Stomach (tissue), 9 donors: ENCODE results near the gene BTBD9. TPM values are rescaled to one million over a fixed set of nuclear protein-coding genes. Genes with fewer than 3 reads are reported as not detected.

ENCODE experiments used
- DNase-seq, 2 donors: peaks; one replicate each; pipeline versions ENCODE4 v3.0.0 to v3.0.0-alpha.2; 2013 to 2019
- H3K27ac ChIP-seq, 5 donors: fragments of 200-600 bp in 4 of 5; sonication (generic) in 4 of 5; one replicate each; pipeline ENCODE4 v1.5.1; 2013 to 2019; ENCODE audit warnings: mild to moderate bottlenecking in 1 of 5, moderate library complexity in 1 of 5
- H3K27me3 ChIP-seq, 3 donors: fragments of 200-600 bp; sonication (generic); one replicate each; pipeline ENCODE4 v1.5.1; 2017 to 2019; ENCODE audit warnings: mixed run types in 1 of 3
- H3K36me3 ChIP-seq, 4 donors: fragments of 200-600 bp; sonication (generic); 1 replicate in 3 of 4; 2 replicates in 1 of 4; pipeline ENCODE4 v1.5.1; 2016 to 2019
- H3K4me1 ChIP-seq, 4 donors: fragments of 200-600 bp; sonication (generic); one replicate each; pipeline ENCODE4 v1.5.1; 2016 to 2019
- H3K4me3 ChIP-seq, 4 donors: fragments of 200-600 bp; sonication (generic) in 3 of 4; one replicate each; pipeline ENCODE4 v1.5.1; 2016 to 2019; ENCODE audit warnings: mild to moderate bottlenecking in 1 of 4
- H3K9me3 ChIP-seq, 4 donors: fragments of 200-600 bp; sonication (generic); one replicate each; pipeline ENCODE4 v1.5.1; 2016 to 2019
- CTCF ChIP-seq, 7 experiments: fragments of 450-650 bp in 4 of 7; fragments of 200-600 bp in 3 of 7; sonication (generic) in 3 of 7; IDR thresholded peaks; one replicate each; pipeline ENCODE4 v1.5.1; 2016 to 2019; ENCODE audit warnings: antibody characterized with exemption in 7 of 7, control low read depth in 2 of 7, mild to moderate bottlenecking in 1 of 7
- EP300 ChIP-seq: sonication (generic); formaldehyde crosslinking; IDR thresholded peaks from one replicate; pipeline ENCODE4 v1.6.1; 2017; ENCODE audit warnings: antibody characterized with exemption
- POLR2A ChIP-seq, 4 donors: fragments of 450-650 bp; IDR thresholded peaks; one replicate each; pipeline ENCODE4 v1.6.1; 2016; ENCODE audit warnings: antibody characterized with exemption in 4 of 4, control low read depth in 2 of 4, mild to moderate bottlenecking in 1 of 4, moderate library complexity in 1 of 4
- POLR2AphosphoS5 ChIP-seq, 3 donors: sonication (generic); formaldehyde crosslinking; IDR thresholded peaks; one replicate each; pipeline ENCODE4 v1.6.1; 2016; ENCODE audit warnings: antibody characterized with exemption in 3 of 3
- WGBS, 5 donors: extraction: QIAGEN DNeasy Blood & Tissue Kit in 3 of 5; methylation state at CpG; one replicate each; pipeline versions ENCODE4 v1.1.5 to v1.1.7; 2013 to 2018; 5-methylcytosine and 5-hydroxymethylcytosine counted together
- intact Hi-C: fragments of 100-400 bp; cut with DNase I; formaldehyde crosslinking; loops from one replicate; pipeline ENCODE4 v1.15.1; 2023; ENCODE audit warnings: low total_unique reads
- polyA plus RNA-seq, 3 donors: library from polyadenylated mRNA; stranded (reverse); fragments of 200-250 nt; gene quantifications; one replicate each; pipeline ENCODE4 v1.2.3, GENCODE V29; 2013
- total RNA-seq, 5 donors: library from RNA; depleted of rRNA; stranded (reverse); fragments of >200 nt; gene quantifications; one replicate each; pipeline versions ENCODE4 v1.1.0 to v1.2.3, GENCODE V29; 2014 to 2016
- donor health status: healthy with polysubstance abuse.
- donor health status: Bipolar disorder and iron deficiency.
- donor health status: healthy.

The BTBD9 gene
- total and polyA plus RNA-seq, 8 donors: 1.4 to 90.2 (median 6.8) TPM

- peak in 1 of 2 donors; percentile 20 for DNase-seq
- H3K4me1 ChIP-seq: peaks cover 0 to 4% (median 0%) of the 10 kb centered on the region in 4 donors
- no peaks in the 10 kb centered on the region for H3K9me3 ChIP-seq
- H3K36me3 ChIP-seq: peaks cover 0 to 6% (median 2%) of the 10 kb centered on the region in 4 donors
- intact Hi-C loops: no loop called here
- TF ChIP-seq CTCF (IDR thresholded peaks at IDR 0.05) (no peak), POLR2A (IDR thresholded peaks at IDR 0.05) (no peak), EP300 (no peak), POLR2AphosphoS5 (IDR thresholded peaks at IDR 0.05) (no peak)
- 86 to 95% (median 92%) methylated on average over 4 to 6 of the region's 6 CpGs for WGBS, 5 donors
- H3K27me3 ChIP-seq: no peaks in the 10 kb centered on the region
- H3K4me3 ChIP-seq: no peak overlapping the region
- no peak overlapping the region for H3K27ac ChIP-seq
Observed at GRCh38 chr6:38182426-38182825, 457.3 kb downstream of the BTBD9 start.

- intact Hi-C loops: no loop called here
- Histone ChIP-seq H3K27ac (no peak overlapping the region), H3K4me1 (peaks cover 0 to 13% (median 3%) of the 10 kb centered on the region in 4 donors), H3K4me3 (no peak overlapping the region), H3K36me3 (peaks cover 0 to 9% (median 2%) of the 10 kb centered on the region in 4 donors), H3K27me3 (no peaks in the 10 kb centered on the region), H3K9me3 (no peaks in the 10 kb centered on the region)
- DNase-seq: peak; percentile 1 to 11
- TF ChIP-seq POLR2AphosphoS5 (IDR thresholded peaks at IDR 0.05) (no peak), EP300 (no peak), CTCF (IDR thresholded peaks at IDR 0.05) (no peak), POLR2A (IDR thresholded peaks at IDR 0.05) (no peak)
- WGBS, 5 donors: 89 to 93% (median 92%) methylated on average over 12 of the region's 12 CpGs
Observed at GRCh38 chr6:38180586-38180985, 459.1 kb downstream of the BTBD9 start.

GRCh38 chr6:38179794-38180430, 459.8 kb downstream of the BTBD9 start:
- WGBS, 5 donors: 86 to 90% (median 87%) methylated on average over 9 to 12 of the region's 12 CpGs
- TF ChIP-seq EP300 (no peak), POLR2AphosphoS5 (IDR thresholded peaks at IDR 0.05) (no peak), POLR2A (IDR thresholded peaks at IDR 0.05) (no peak), CTCF (IDR thresholded peaks at IDR 0.05) (no peak)
- H3K4me3 ChIP-seq: no peak overlapping the region
- intact Hi-C loops: no loop called here
- peaks cover 0 to 13% (median 3%) of the 10 kb centered on the region in 4 donors for H3K4me1 ChIP-seq
- H3K27ac ChIP-seq: no peak overlapping the region
- H3K36me3 ChIP-seq: peaks cover 0 to 11% (median 5%) of the 10 kb centered on the region in 4 donors
- H3K9me3 ChIP-seq: no peaks in the 10 kb centered on the region
- DNase-seq: peak in 1 of 2 donors; percentile 21
- no peaks in the 10 kb centered on the region for H3K27me3 ChIP-seq

- intact Hi-C loops: no loop called here
- 93 to 100% (median 97%) methylated on average over 5 to 7 of the region's 7 CpGs for WGBS, 5 donors
- TF ChIP-seq CTCF (IDR thresholded peaks at IDR 0.05) (no peak), POLR2AphosphoS5 (IDR thresholded peaks at IDR 0.05) (no peak)
- no peak overlapping the region for H3K27ac ChIP-seq
- H3K27me3 ChIP-seq: no peaks in the 10 kb centered on the region
- H3K4me1 ChIP-seq: peaks cover 0 to 13% (median 3%) of the 10 kb centered on the region in 4 donors
- peaks cover 0 to 17% (median 10%) of the 10 kb centered on the region in 4 donors for H3K36me3 ChIP-seq
- peak in 1 of 2 donors; percentile 15 for DNase-seq
- no peak overlapping the region for H3K4me3 ChIP-seq
- no peaks in the 10 kb centered on the region for H3K9me3 ChIP-seq
Observed at GRCh38 chr6:38179300-38179699, 460.4 kb downstream of the BTBD9 start.
